ENCODE data around the gene C2orf74. TPM values are rescaled to one million over a fixed set of nuclear protein-coding genes. Genes with fewer than 3 reads are reported as not detected.

Gene C2orf74
- 1.7 and 8.8 TPM in 2 replicates for total RNA-seq

DNA sequence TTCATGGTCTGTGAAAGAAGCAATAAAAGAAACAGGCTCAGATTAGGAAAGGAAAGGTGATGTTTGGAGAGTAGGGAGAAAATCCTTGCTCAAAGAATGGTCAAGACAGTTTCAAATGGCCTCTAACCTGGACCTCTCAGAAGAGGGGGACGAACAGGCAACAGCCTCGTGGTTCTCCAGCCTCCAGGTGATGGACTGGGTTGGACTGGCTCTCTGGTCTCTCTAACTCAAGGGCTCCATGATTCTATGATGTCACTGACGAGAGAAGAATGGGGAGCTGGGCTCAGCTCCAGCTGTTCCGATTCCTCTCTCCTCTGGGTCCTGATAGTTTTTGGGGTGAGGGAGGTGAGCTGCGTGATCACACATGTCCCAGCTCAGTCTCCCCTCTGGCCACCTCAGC lies at the start of gene C2orf74:
TSS of gene C2orf74 (plus strand) at position 301 of the 400 bp plus-strand sequence. CDS start 327 bp downstream, outside the sequence.

Other genes with a start within 250 kb of the C2orf74 start
- gene PEX13, start 144.5 kb upstream of the C2orf74 start, total RNA-seq: 32.8 and 51.8 TPM in 2 replicates
- gene PUS10, start 143.9 kb upstream of the C2orf74 start, total RNA-seq: 8.8 and 12.2 TPM in 2 replicates
- 12.7 and 17.9 TPM in 2 replicates for gene SANBR, start 96.3 kb upstream of the C2orf74 start, total RNA-seq

All from epithelial cell of umbilical artery (primary cell).